ENCODE results near the gene RARRES2.
"Not testable (repeated sequence)": the region's sequence is repeated elsewhere in the genome, so short reads cannot be mapped to it uniquely, and the experiment has no call there.

The RARRES2 gene

GRCh38 chr7:150317748-150318444, 23.5 kb downstream of the RARRES2 start:
- DNase-seq (ENCODE audit: low read depth in 3 of 3): no peak

DNA sequence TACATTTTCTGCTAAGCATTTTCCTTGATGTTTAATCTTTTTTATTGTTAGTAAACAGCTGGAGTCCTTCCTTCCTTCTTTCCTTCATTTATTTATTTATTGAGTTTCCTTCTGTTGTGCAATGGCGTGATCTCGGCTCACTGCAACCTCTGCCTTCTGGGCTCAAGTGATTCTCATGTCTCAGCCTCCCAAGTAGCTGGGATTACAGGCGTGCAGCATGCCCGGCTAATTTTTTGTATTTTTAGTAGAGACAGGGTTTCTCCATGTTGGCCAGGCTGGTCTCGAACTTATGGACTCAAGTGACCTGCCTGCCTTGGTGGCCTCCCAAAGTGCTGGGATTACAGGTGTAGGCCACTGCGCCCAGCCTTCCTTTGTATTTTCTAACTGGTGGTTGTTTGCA, 24.4 kb downstream of the RARRES2 start:
- DNase-seq (ENCODE audit: low read depth in 3 of 3): not testable (repeated sequence)

DNA sequence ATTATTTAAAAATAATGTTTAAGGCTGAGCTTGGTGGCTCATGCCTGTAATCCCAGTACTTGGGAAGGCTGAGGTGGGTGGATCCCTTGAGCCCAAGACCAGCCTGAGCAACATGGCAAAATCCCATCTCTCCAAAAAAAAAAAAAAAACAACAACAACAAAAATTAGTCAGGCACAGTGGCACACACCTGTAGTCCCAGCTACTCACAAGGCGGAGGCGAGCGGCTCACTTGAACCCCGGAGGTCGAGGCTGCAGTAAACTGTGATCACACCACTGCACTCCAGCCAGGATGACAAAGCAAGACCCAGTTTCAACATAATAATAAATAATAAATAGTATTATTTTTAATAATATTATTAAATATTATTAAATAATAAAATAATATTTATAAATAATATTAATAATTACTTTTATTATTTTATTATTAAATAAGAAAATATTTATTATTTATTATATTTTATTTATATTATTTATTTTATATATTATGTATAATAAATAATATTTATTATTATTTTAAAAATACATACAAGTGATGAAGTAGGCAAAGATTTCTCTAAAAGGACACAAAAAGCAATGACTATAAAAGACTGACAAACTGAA, 26.7 kb downstream of the RARRES2 start:
- no peak for DNase-seq (ENCODE audit: low read depth in 3 of 3)

DNA sequence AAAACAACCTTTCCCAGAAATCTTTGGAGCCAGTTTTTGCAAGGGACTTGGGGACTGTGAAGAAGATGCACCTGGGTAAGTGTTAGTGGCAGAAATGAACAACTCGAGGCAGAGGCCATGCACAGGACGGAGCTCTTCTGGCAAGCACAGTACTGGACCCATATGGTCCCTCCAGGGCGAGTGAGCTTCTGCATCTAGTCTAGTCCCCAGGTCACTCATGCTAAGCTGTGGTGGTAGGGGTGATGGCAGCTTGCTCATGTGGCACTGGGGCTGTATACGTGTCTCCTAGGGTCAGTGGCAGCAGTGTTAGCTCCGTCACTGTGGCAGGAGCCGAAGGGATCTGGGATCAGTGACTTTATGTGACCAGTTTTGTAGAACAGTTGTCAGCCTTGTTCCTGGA, 27.6 kb downstream of the RARRES2 start:
- no peak for DNase-seq (ENCODE audit: low read depth in 3 of 3)

- no peak for DNase-seq (ENCODE audit: low read depth in 3 of 3)
Measured at GRCh38 chr7:150313367-150313809, 28.0 kb downstream of the RARRES2 start.

DNA sequence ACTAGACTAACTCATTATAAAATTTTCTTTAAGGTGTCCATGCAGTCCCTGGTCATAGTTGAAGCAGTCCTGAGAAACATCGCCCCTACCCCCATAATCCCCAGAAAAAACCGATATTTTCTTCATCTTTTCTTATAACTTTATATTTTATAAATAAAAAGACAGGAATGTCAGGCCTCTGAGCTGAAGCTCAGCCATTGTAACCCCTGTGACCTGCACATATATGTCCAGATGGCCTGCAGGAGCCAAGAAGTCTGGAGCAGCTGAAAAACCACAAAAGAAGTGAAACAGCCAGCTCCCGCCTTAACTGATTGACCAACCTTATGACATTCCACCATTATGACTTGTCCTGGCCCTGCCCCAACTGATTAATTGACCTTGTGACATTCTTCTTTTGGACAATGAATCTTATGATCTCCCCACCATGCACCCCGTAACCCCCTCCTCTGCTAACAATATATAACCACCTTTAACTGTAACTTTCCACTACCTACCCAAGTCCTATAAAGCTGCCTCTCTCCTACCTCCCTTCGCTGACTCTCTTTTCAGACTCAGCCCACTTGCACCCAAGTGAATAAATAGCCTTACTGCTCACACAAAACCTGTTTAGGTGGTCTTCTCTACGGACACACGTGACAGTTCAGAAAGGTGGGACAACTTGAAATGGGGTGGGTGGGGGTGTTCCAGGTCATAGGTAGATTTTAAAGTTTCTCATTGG, 28.6 kb downstream of the RARRES2 start:
- DNase-seq (ENCODE audit: low read depth in 3 of 3): not testable (repeated sequence)

DNA sequence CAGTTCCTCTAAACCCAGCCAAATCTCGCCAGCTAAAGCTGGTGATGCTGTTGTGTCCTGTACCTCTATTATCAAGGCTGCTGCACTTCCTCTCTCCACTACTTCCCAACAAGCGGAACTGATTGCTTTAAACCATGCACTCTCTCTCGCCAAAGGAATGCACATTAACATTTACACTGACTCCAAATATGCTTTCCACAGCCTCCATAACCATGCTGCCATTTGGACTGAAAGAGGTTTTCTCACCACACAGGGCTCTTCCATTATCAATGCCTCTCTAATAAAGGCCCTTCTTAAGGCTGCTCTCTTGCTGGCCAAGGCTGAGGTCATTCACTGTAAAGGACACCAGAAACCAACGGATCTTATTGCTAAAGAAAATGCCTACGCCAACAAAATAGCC, 29.7 kb downstream of the RARRES2 start:
- no peak for DNase-seq (ENCODE audit: low read depth in 3 of 3)

DNA sequence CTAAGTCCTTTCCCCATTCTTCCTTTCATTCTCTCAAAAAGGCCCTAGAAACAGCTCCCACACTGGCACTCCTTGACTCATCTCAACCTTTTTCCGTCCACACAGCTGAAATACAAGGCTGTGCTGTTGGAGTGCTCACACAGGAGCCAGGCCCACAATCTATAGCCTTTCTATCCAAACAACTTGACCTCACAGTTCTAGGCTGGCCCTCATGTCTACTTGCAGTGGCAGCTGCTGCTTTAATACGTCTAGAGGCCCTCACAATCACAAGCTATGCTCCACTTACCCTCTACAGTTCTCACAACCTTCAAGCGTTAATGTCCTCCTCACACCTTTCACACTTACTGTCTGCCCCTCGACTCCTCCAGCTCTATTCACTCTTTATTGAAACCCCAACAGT, 30.3 kb downstream of the RARRES2 start:
- no peak for DNase-seq (ENCODE audit: low read depth in 3 of 3)

DNA sequence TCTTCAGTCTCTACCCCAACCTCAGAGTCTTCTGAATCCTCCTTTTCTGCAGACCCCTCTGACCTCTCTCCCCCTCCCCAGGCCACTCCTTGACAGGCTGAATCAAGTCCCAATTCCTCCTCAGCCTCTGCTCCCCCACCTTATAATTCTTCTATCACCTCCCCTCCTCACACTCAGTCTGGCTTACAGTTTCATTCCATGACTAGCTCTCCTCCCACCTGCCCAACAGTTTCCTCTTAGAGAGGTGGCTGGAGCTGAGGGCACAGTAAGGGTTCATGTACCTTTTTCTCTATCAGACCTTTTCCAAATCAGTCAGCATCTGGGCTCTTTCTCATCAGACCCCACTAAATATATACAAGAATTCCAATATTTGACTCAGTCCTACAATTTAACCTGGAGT, 32.9 kb downstream of the RARRES2 start:
- no peak for DNase-seq (ENCODE audit: low read depth in 3 of 3)

DNA sequence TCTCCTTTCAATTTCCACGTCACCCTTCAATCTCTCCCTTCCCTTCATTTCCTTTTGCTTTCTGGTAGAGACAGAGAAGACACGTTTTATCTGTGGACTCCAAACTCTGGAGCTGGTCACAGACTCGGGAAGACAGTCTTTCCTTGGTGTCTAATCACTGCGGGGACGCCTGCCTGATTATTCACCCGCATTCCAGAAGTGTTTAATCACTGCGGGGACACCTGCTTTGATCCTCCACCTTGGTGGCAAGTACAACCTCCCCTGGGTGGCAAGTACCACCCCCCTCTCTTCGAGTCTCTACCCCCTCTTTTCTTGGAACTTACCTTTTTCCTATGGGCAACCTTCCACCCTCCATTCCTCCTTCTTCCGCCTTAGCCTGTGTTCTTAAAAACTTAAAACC, 33.5 kb downstream of the RARRES2 start:
- no peak for DNase-seq (ENCODE audit: low read depth in 3 of 3)

DNA sequence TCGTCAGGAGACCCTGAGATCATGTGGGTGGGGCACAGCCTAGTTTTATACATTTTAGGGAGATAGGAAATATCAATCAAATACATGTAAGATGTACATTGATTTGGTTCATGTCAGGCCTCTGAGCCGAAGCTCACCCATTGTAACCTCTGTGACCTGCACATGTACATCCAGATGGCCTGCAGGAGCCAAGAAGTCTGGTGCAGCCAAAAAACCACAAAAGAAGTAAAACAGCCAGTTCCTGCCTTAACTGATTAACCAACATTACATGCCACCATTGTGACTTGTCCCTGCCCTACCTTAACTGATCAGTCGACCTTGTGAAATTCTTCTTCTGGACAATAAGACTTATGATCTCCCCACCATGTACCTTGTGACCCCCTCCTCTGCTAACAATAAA, 34.3 kb downstream of the RARRES2 start:
- no peak for DNase-seq (ENCODE audit: low read depth in 3 of 3)

DNA sequence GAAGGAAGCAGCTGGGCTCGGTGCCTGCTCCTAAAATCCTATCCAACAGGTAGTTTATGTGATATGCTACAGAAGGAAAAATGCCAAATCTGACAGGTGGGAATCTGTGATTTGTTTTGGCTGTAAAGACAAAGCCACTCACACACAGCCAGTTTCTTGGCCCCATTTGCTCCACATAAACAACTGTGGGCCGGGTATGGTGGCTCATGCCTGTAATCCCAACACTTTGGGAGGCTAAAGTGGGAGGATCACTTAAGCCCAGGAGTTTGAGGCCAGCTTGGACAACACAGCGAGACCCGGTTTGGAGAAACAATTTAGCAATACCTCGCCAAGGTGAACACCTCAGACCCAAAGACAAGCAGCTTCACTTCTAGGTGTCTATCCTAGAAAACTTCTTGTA, 35.1 kb downstream of the RARRES2 start:
- DNase-seq (ENCODE audit: low read depth in 3 of 3): not testable (repeated sequence)

DNA sequence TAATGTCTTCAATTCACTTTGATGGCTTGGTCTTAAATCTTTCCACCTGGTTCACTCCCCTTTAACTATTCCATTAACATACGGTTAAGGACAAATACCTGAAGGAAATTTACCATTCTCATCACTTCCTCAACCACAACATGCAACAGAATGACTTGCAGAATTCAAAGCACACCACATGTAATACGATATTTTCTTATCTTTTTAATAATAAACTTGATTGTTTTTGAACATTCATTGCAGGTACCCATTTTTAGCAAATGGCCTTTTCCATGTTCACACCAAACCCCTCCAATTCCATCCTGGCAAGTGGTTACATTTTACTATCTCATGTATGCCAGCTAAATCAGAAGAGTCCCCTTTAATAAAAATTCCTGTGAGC, 35.5 kb downstream of the RARRES2 start:
- DNase-seq (ENCODE audit: low read depth in 3 of 3): not testable (repeated sequence)

DNA sequence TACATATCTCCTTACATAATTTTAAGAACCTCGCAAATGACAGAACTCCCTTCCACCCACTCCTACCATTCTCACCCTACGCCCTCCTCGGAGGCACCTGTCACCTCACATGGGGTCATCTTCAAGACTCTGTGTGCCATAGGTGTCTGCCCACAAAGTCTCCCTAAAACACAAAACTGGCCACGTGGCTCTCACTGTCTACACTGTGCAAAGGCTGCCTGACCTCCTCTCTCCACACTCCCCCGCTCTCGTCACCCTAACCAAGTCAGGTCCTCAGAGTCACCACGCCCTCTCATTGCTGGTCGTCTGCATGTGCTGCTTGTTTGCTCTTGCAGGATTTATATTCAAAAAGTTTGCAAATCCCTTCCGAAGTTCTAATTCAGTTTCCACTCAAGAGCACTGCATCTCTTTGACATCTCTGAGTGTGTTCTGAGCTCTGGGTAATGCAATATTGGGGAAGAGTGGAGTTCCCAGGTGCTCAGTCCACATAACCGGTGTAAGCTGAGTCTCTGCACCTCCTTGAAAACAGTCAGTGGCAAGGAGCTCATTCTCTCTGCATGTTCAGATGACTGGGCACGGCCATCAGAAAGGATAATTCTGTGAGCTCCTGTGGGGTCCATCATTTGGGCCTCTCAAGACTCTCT, 36.0 kb downstream of the RARRES2 start:
- DNase-seq (ENCODE audit: low read depth in 3 of 3): not testable (repeated sequence)

GRCh38 chr7:150304499-150305258, 36.8 kb downstream of the RARRES2 start:
- not testable (repeated sequence) for DNase-seq (ENCODE audit: low read depth in 3 of 3)

DNA sequence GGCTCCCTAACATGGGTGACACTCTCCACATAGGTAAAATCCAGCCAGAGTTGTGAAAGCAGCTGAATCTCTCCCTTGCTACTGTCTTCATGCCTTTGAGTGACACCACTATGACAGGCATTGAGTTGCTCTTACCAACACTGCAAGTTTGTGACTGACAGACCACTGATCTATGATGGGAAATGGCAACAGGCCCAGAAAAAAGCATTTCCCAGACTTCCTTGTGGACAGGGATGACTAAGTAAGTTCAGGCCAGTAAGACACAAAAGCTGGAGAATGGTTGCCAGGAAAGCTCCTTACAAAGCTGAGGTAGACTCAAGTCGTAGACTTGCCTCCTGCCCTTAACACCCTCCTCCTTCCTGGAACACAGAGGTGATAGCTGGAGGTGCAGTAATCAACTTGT, 38.5 kb downstream of the RARRES2 start:
- DNase-seq (ENCODE audit: low read depth in 3 of 3): not testable (repeated sequence)

DNA sequence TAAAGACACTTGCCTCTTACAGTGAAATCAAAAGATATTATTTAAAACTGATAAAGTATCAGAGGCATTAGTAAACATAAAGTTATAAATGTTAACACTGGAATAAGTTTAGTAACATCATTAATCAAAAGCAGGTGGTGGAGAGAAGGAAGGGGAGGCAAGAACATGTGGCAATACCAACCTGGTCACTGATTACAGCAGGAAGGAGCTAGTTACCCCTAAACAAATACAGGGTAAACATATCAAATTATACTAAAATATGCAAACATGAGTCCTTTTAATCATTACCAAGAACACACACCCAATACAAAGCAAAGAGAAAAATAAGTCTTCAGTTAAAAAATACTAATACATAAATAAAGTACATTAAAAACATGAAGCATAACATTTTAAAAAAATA, 43.5 kb downstream of the RARRES2 start:
- DNase-seq (ENCODE audit: low read depth in 3 of 3): not testable (repeated sequence)

DNA sequence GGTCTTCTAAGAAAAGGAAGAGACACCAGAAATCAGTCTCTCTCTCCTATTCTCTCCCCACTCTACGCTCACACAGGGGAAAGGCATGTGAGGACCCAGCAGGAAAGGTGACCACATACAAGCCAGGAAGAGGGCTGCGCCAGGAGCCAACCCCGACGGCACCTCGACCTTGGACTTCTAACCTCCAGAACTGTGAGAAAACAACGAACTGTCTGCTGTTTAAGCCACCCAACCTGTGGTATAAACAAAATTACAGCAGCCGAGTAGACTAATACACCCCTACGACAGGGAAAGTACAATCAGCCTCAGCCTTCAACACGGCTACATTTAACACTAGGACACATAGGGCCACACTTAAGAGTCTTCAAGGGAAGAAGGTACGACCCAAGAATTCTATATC, 44.6 kb downstream of the RARRES2 start:
- not testable (repeated sequence) for DNase-seq (ENCODE audit: low read depth in 3 of 3)

DNA sequence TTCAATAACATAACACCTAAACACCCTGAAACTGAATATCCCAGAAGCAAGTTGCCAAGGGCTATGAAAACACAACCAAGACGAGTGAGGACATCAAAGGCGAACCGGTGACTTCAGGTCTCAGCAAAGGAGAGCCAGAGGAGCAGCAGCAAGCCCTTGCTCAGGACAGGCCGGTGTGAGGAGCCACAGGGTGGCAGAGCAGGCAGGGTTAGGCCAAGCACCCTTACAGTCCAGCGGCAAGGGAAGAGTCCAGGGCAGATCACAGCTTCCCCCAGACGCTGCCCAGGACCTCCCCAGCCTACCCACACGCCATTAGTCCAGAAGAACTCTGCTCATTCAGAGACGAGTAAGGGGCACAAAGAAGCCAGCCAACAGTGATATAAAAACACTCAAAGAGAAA, 45.8 kb downstream of the RARRES2 start:
- not testable (repeated sequence) for DNase-seq (ENCODE audit: low read depth in 3 of 3)

DNA sequence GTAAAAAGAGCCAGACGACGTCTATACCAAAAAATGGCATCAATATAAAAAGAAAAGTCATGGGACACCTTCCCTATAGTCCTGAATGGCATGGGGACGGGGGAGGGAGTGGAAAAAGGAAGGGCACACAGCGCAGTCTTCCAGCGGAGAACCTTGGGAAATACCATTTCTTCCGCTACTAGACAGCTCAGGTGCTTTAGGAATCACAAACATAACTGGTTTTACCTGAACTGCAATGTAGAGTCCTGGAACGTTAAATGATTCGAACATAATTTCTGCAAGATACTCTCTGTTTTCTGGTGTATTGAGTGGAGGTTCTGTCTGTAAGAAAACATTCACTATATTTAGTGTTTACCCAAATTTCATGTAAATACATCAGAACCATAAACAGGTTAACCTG, 46.4 kb downstream of the RARRES2 start:
- not testable (repeated sequence) for DNase-seq (ENCODE audit: low read depth in 3 of 3)

DNA sequence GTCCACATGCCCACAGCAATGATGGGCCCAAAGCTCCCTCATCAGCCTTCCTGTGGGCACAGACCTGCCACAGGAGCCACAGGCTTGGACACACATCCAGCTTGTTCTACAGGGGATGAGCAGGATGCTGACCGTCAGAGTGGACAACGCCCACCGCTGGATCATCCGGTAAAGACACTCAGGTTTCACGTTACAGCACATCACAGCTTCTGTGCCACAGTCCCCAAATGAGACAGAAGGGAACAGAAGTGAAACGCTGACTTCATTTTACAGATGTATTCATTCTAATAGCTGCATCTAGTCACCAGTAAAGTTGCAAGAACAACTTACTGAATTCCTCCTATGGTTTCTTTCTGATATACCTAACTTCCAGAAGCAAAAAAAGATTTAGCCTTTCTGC, 51.1 kb downstream of the RARRES2 start:
- not testable (repeated sequence) for DNase-seq (ENCODE audit: low read depth in 3 of 3)

- DNase-seq (ENCODE audit: low read depth in 3 of 3): not testable (repeated sequence)
Measured at GRCh38 chr7:150288816-150289215, 52.6 kb downstream of the RARRES2 start.
